Panc1 (cell line): ENCODE data around the gene OR4X1.

Experiments
- POLR2AphosphoS5 ChIP-seq: IDR thresholded peaks from 2 replicates; pipeline ENCODE4 v1.6.1; 2012; ENCODE audit warnings: mild to moderate bottlenecking, low read depth, low read length, moderate library complexity
- REST ChIP-seq, 2 experiments: IDR thresholded peaks; 2 replicates each; pipeline ENCODE4 v1.6.1; 2011 to 2012; ENCODE audit warnings: low read depth in 2 of 2, control low read depth in 1 of 2, low read length in 1 of 2, mild to moderate bottlenecking in 1 of 2, moderate library complexity in 1 of 2; ENCODE audit not compliant: insufficient read depth in 1 of 2
- TF ChIP-seq, protein P1 (sequence below): fragments of 450-650 bp; IDR thresholded peaks from 2 replicates; pipeline ENCODE4 v1.5.1; 2017; ENCODE audit warnings: mild to moderate bottlenecking

DNA sequence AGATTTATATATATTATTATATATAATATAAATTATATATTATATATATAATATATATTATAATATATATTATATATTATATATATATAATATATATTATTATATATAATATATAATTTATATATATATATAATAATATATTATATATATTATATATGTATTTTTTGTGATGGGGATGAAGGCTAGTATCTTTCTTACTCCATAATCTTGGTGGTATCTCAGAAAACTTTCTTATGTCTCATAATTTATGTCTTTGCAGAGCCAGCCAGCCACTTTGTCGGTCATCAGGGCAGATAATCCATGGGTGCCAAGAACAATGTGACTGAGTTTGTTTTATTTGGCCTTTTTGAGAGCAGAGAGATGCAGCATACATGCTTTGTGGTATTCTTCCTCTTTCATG is 42.3 kb downstream of the OR4X1 start, which contains the start of gene OR4S1:
- TF ChIP-seq, protein P1, sequence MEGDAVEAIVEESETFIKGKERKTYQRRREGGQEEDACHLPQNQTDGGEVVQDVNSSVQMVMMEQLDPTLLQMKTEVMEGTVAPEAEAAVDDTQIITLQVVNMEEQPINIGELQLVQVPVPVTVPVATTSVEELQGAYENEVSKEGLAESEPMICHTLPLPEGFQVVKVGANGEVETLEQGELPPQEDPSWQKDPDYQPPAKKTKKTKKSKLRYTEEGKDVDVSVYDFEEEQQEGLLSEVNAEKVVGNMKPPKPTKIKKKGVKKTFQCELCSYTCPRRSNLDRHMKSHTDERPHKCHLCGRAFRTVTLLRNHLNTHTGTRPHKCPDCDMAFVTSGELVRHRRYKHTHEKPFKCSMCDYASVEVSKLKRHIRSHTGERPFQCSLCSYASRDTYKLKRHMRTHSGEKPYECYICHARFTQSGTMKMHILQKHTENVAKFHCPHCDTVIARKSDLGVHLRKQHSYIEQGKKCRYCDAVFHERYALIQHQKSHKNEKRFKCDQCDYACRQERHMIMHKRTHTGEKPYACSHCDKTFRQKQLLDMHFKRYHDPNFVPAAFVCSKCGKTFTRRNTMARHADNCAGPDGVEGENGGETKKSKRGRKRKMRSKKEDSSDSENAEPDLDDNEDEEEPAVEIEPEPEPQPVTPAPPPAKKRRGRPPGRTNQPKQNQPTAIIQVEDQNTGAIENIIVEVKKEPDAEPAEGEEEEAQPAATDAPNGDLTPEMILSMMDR, result no peak
- TF ChIP-seq POLR2AphosphoS5 (no peak), REST (IDR thresholded peaks at IDR 0.05; ENCODE audit: insufficient read depth in 1 of 2, low read depth in 2 of 2, low read length in 1 of 2) (no peak)
